HL-60 (cell line): ENCODE results near the gene TCAF2.
"Not testable (repeated sequence)": the region's sequence is repeated elsewhere in the genome, so short reads cannot be mapped to it uniquely, and the experiment has no call there.

Source experiments
- GABPA ChIP-seq: IDR thresholded peaks from 2 replicates; pipeline ENCODE4 v1.6.1; 2012; ENCODE audit warnings: low read depth
- POLR2AphosphoS5 ChIP-seq: IDR thresholded peaks from 2 replicates; pipeline ENCODE4 v1.6.1; 2012; ENCODE audit warnings: low read depth
- SPI1 ChIP-seq: IDR thresholded peaks from 2 replicates; pipeline ENCODE4 v1.6.1; 2012; ENCODE audit warnings: low read depth, mild to moderate bottlenecking, borderline replicate concordance
- TF ChIP-seq, protein P1 (sequence below): IDR thresholded peaks from one replicate; pipeline ENCODE4 v1.5.1; 2011; ENCODE audit warnings: low read length, control low read depth, inconsistent platforms; ENCODE audit not compliant: insufficient read depth
- TF ChIP-seq, protein P2 (sequence below): IDR thresholded peaks from 2 replicates; pipeline ENCODE4 v1.6.1; 2012; ENCODE audit warnings: low read depth; ENCODE audit not compliant: insufficient replicate concordance

DNA sequence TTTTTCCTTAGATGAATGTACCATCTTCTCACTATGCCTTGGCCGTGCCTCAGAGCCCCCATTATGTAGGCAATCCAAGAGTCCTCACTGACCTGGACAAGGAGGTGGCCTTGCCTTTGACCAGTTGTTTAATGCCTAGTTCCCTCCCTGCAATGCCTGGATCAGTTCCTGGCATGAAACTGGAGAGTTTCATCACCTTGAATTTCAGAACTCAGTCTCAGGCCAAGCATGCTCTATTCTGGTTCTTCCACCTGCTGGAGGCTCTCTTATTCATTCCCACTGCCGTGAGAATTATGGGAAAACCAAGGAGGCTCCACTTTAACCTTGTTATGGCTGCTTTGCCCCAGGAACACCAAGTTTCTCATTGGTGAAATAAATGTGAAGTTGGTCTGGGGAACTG is 17.2 kb upstream of the TCAF2 start:
- TF ChIP-seq, protein P1, sequence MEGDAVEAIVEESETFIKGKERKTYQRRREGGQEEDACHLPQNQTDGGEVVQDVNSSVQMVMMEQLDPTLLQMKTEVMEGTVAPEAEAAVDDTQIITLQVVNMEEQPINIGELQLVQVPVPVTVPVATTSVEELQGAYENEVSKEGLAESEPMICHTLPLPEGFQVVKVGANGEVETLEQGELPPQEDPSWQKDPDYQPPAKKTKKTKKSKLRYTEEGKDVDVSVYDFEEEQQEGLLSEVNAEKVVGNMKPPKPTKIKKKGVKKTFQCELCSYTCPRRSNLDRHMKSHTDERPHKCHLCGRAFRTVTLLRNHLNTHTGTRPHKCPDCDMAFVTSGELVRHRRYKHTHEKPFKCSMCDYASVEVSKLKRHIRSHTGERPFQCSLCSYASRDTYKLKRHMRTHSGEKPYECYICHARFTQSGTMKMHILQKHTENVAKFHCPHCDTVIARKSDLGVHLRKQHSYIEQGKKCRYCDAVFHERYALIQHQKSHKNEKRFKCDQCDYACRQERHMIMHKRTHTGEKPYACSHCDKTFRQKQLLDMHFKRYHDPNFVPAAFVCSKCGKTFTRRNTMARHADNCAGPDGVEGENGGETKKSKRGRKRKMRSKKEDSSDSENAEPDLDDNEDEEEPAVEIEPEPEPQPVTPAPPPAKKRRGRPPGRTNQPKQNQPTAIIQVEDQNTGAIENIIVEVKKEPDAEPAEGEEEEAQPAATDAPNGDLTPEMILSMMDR = not testable (repeated sequence)
- not testable (repeated sequence) for TF ChIP-seq POLR2AphosphoS5, GABPA, SPI1
- TF ChIP-seq, protein P2, sequence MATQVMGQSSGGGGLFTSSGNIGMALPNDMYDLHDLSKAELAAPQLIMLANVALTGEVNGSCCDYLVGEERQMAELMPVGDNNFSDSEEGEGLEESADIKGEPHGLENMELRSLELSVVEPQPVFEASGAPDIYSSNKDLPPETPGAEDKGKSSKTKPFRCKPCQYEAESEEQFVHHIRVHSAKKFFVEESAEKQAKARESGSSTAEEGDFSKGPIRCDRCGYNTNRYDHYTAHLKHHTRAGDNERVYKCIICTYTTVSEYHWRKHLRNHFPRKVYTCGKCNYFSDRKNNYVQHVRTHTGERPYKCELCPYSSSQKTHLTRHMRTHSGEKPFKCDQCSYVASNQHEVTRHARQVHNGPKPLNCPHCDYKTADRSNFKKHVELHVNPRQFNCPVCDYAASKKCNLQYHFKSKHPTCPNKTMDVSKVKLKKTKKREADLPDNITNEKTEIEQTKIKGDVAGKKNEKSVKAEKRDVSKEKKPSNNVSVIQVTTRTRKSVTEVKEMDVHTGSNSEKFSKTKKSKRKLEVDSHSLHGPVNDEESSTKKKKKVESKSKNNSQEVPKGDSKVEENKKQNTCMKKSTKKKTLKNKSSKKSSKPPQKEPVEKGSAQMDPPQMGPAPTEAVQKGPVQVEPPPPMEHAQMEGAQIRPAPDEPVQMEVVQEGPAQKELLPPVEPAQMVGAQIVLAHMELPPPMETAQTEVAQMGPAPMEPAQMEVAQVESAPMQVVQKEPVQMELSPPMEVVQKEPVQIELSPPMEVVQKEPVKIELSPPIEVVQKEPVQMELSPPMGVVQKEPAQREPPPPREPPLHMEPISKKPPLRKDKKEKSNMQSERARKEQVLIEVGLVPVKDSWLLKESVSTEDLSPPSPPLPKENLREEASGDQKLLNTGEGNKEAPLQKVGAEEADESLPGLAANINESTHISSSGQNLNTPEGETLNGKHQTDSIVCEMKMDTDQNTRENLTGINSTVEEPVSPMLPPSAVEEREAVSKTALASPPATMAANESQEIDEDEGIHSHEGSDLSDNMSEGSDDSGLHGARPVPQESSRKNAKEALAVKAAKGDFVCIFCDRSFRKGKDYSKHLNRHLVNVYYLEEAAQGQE = not testable (repeated sequence)
